ENCODE measurements around the gene TNIP2. TPM values are rescaled to one million over a fixed set of nuclear protein-coding genes. Genes with fewer than 3 reads are reported as not detected.

Gene TNIP2
- total and polyA plus RNA-seq, 2 of the 8 experiments (the other 6 are each of a cell fraction or from before 2014, with no cell fraction given) = 23.7 to 37.7 TPM

GRCh38 chr4:2744576-2745270 lies 11.4 kb downstream of the TNIP2 start:
- Histone ChIP-seq H3K23me2 (ENCODE audit: low read depth, low read length) (no peaks in the 10 kb centered on the region), H2BK15ac (ENCODE audit: low read length) (no peak overlapping the region), H3K4me3 (ENCODE audit: extremely low read depth in 1 of 4, insufficient read depth in 2 of 4, low read depth in 3 of 4, low read length in 4 of 4) (no peak overlapping the region), H4K20me1 (replicated peaks in 1 of 2; ENCODE audit: control insufficient read depth in 1 of 2, insufficient read depth in 2 of 2, low read length in 2 of 2) (peaks cover 0 to 5% of the 10 kb centered on the region in 2 experiments), H3K4me1 (replicated peaks in 1 of 4; ENCODE audit: control insufficient read depth in 3 of 4, insufficient read depth in 4 of 4, low read length in 3 of 4) (no peaks in the 10 kb centered on the region), H2BK120ac (replicated peaks; ENCODE audit: low read depth, low read length) (no peak overlapping the region), H3K4ac (replicated peaks; ENCODE audit: insufficient read length, low read depth, low read length) (no peak overlapping the region), H3K18ac (ENCODE audit: extremely low read depth, low read length) (no peak overlapping the region), H3K79me1 (ENCODE audit: low read depth, low read length) (peaks cover 2% of the 10 kb centered on the region; the same call in 1 of the 2 replicates), H3K27me3 (replicated peaks in 1 of 4; ENCODE audit: control insufficient read depth in 3 of 4, extremely low read depth in 1 of 4, insufficient read depth in 3 of 4, low read length in 3 of 4) (no peaks in the 10 kb centered on the region; a peak in 1 of 7 replicates), H3K9me3 (ENCODE audit: insufficient read depth in 2 of 2, low read depth in 1 of 2, low read length in 1 of 2) (no peaks in the 10 kb centered on the region), H4K5ac (ENCODE audit: insufficient read length, low read depth, low read length) (no peak overlapping the region), H2AFZ (ENCODE audit: low read length) (no peak overlapping the region), H3K27ac (ENCODE audit: low read depth, low read length) (no peak overlapping the region), H4K91ac (replicated peaks; ENCODE audit: insufficient read length, low read length) (no peak overlapping the region), H2BK12ac (ENCODE audit: low read depth, low read length) (no peak overlapping the region), H2AK5ac (ENCODE audit: low read depth, low read length) (no peak overlapping the region), H3K14ac (ENCODE audit: insufficient read length) (no peak overlapping the region), H2BK20ac (ENCODE audit: low read length) (no peak overlapping the region), H3K56ac (replicated peaks; ENCODE audit: insufficient read length, low read depth, low read length) (no peak overlapping the region), H4K8ac (ENCODE audit: extremely low read depth, insufficient read depth, low read length) (no peak overlapping the region), H2BK5ac (ENCODE audit: low read depth, low read length) (no peak overlapping the region; the same call in 1 of the 2 replicates), H3K36me3 (ENCODE audit: control insufficient read depth in 2 of 4, insufficient read depth in 4 of 4, low read length in 3 of 4) (peaks cover 8 to 34% (median 24%) of the 10 kb centered on the region in 4 experiments; a peak in 6 of 8 replicates), H3K4me2 (ENCODE audit: insufficient read depth in 1 of 2, low read depth in 2 of 2, low read length in 2 of 2) (no peak overlapping the region), H3K23ac (ENCODE audit: insufficient read length) (no peak overlapping the region), H3K9ac (replicated peaks in 1 of 4; ENCODE audit: extremely low read depth in 1 of 4, low read depth in 3 of 4, low read length in 3 of 4) (no peak overlapping the region), H3K79me2 (ENCODE audit: control insufficient read depth in 1 of 2, insufficient read depth in 2 of 2, low read length in 2 of 2) (0 out of 4 replicates have a peak, but pooled peaks cover 0 to 2% of the 10 kb centered on the region in 2 experiments)
- WGBS, 2 experiments (ENCODE audit: extremely low coverage in 1 of 2, insufficient coverage in 1 of 2, insufficient read length in 1 of 2, insufficient replicate concordance in 2 of 2, low coverage in 1 of 2, low lambda C conversion rate in 2 of 2, missing lambda C conversion rate in 1 of 2) = 92% methylated on average over 28 of the region's 28 CpGs; no CpG with 5 or more reads in 1 of the 2 experiments
- FAIRE-seq (no peak), DNase-seq (ENCODE audit: low read depth in 1 of 2, low spot score in 2 of 2) (no peak)
- ChIA-PET CTCF (ENCODE audit: partially characterized antibody) (interaction anchor here (0.5 to 0.8 kb wide), 2 partner anchors 19 to 221 kb away, joined by 3 read pairs; no protein-coding TSS in a partner anchor), POLR2A (ENCODE audit: partially characterized antibody) (no interaction called here)
- no peak for TF ChIP-seq SUZ12 (IDR thresholded peaks at IDR 0.05; ENCODE audit: low read length)
- no peak for TF ChIP-seq POLR2AphosphoS5 (IDR thresholded peaks at IDR 0.05; ENCODE audit: low read depth, low read length)
- TF ChIP-seq ATF2 (IDR thresholded peaks at IDR 0.05; ENCODE audit: low read length) = no peak
- no peak for TF ChIP-seq RBBP5 (IDR thresholded peaks at IDR 0.05; ENCODE audit: borderline replicate concordance, low read depth, low read length)
- TF ChIP-seq SIN3A (conservative IDR thresholded peaks at IDR 0.05 in 1 of 2, IDR thresholded peaks at IDR 0.05 in 1 of 2; ENCODE audit: low read depth in 1 of 2, low read length in 2 of 2) = no peak
- TF ChIP-seq YY1 (IDR thresholded peaks at IDR 0.05; ENCODE audit: low read depth, low read length) = no peak
- TF ChIP-seq SRF (IDR thresholded peaks at IDR 0.05; ENCODE audit: low read depth, low read length) = no peak
- no peak for TF ChIP-seq SIRT6 (IDR thresholded peaks at IDR 0.05; ENCODE audit: low read length)
- no peak for TF ChIP-seq JUND (IDR thresholded peaks at IDR 0.05; ENCODE audit: low read length)
- no peak for TF ChIP-seq TAF1 (IDR thresholded peaks at IDR 0.05; ENCODE audit: low read depth, low read length)
- no peak for TF ChIP-seq BCL11A (IDR thresholded peaks at IDR 0.05; ENCODE audit: low read depth in 2 of 2, low read length in 2 of 2)
- no peak for TF ChIP-seq CBX8 (IDR thresholded peaks at IDR 0.05; ENCODE audit: borderline replicate concordance, low read depth, low read length)
